Central memory CD8-positive, alpha-beta T cell (primary cell): ENCODE measurements around the gene RPL5.
A peak's percentile ranks its signal among the peaks of the same experiment; 100 is the strongest.
"Not testable (repeated sequence)": the region's sequence is repeated elsewhere in the genome, so short reads cannot be mapped to it uniquely, and the experiment has no call there.

Experiments used
- ATAC-seq: fragments of 150-1000 bp; cut with Tn5 transposase; replicated peaks from 2 replicates; pipeline ENCODE4 v1.10.0; 2022; ENCODE audit warnings: mild to moderate bottlenecking, moderate FRiP score, moderate number of reproducible peaks; ENCODE audit not compliant: poor library complexity, severe bottlenecking; ENCODE audit errors: extremely low read depth
- DNase-seq, 2 donors: peaks; one replicate each; pipeline ENCODE4 v3.0.0; 2021; ENCODE audit warnings: low spot score in 2 of 2
- H3K27ac Mint-ChIP-seq: one replicate; pipeline ENCODE4 v1.8.0; 2022; ENCODE audit warnings: low read depth, mild to moderate bottlenecking, moderate library complexity, mixed read lengths
- H3K27me3 Mint-ChIP-seq: one replicate; pipeline ENCODE4 v1.8.0; 2022; ENCODE audit warnings: mixed read lengths
- H3K36me3 Mint-ChIP-seq: one replicate; pipeline ENCODE4 v1.8.0; 2022; ENCODE audit warnings: mild to moderate bottlenecking, moderate library complexity, mixed read lengths; ENCODE audit not compliant: insufficient read depth
- H3K4me1 Mint-ChIP-seq: one replicate; pipeline ENCODE4 v1.8.0; 2022; ENCODE audit warnings: mixed read lengths
- H3K4me3 Mint-ChIP-seq: one replicate; pipeline ENCODE4 v1.8.0; 2022; ENCODE audit warnings: mild to moderate bottlenecking, moderate library complexity, mixed read lengths
- H3K9me3 Mint-ChIP-seq: one replicate; pipeline ENCODE4 v1.8.0; 2022; ENCODE audit warnings: mixed read lengths

The RPL5 gene

GRCh38 chr1:92831762-92832536 lies at the start of gene RPL5:
TSS of gene RPL5 (plus strand) at chr1:92832040. CDS start at chr1:92832115, 75 bp downstream.
- Mint-ChIP-seq H3K4me1 (peaks cover 50% of the 10 kb centered on the region), H3K36me3 (peaks cover 56% of the 10 kb centered on the region)
- peak; percentile 96 to 97 for DNase-seq

GRCh38 chr1:92783550-92783949 lies 48.3 kb upstream of the RPL5 start:
- peaks cover 59% of the 10 kb centered on the region for H3K27me3 Mint-ChIP-seq
- peak overlapping the region; percentile 75 for H3K4me3 Mint-ChIP-seq
- not testable (repeated sequence) for ATAC-seq, H3K36me3 Mint-ChIP-seq, DNase-seq, H3K9me3 Mint-ChIP-seq, H3K27ac Mint-ChIP-seq
- peaks cover 12% of the 10 kb centered on the region for H3K4me1 Mint-ChIP-seq

More at GRCh38 chr1:92831762-92832536, at the start of gene RPL5:
- Mint-ChIP-seq H3K9me3 (no peaks in the 10 kb centered on the region), H3K4me3 (peak within 1 kb of the TSS; percentile 97), H3K27me3 (no peaks in the 10 kb centered on the region), H3K27ac (peak within 1 kb of the TSS; percentile 97)
- ATAC-seq, result peak; percentile 84

GRCh38 chr1:92784021-92784638 lies 47.7 kb upstream of the RPL5 start:
- peak; percentile 43 for ATAC-seq
- H3K9me3 Mint-ChIP-seq, result no peaks in the 10 kb centered on the region
- peaks cover 12% of the 10 kb centered on the region for H3K4me1 Mint-ChIP-seq
- H3K27ac Mint-ChIP-seq, result no peak overlapping the region
- H3K27me3 Mint-ChIP-seq, result peaks cover 54% of the 10 kb centered on the region
- peak overlapping the region; percentile 75 for H3K4me3 Mint-ChIP-seq
- DNase-seq, result peak; percentile 12 to 28
- no peaks in the 10 kb centered on the region for H3K36me3 Mint-ChIP-seq

- DNase-seq (peak; percentile 18 to 44), ATAC-seq (peak; percentile 69)
- Mint-ChIP-seq H3K4me3 (peak within 1 kb of the TSS; percentile 75), H3K27me3 (peaks cover 54% of the 10 kb centered on the region), H3K9me3 (no peaks in the 10 kb centered on the region), H3K4me1 (peaks cover 12% of the 10 kb centered on the region), H3K36me3 (no peaks in the 10 kb centered on the region), H3K27ac (no peak within 1 kb of the TSS)
Measured at GRCh38 chr1:92784639-92785500, 47.0 kb upstream of the RPL5 start, which contains the start of gene EVI5. TSS of gene EVI5 (minus strand) at chr1:92785108. CDS start at chr1:92736546, 48,562 bp downstream.

GRCh38 chr1:92786111-92786901 lies 45.5 kb upstream of the RPL5 start:
- H3K27ac Mint-ChIP-seq, result no peak overlapping the region
- no peak overlapping the region for H3K4me3 Mint-ChIP-seq
- no peaks in the 10 kb centered on the region for H3K36me3 Mint-ChIP-seq
- no peak for ATAC-seq
- H3K9me3 Mint-ChIP-seq, result no peaks in the 10 kb centered on the region
- no peak for DNase-seq
- H3K4me1 Mint-ChIP-seq, result peaks cover 12% of the 10 kb centered on the region
- peaks cover 56% of the 10 kb centered on the region for H3K27me3 Mint-ChIP-seq

- Mint-ChIP-seq H3K36me3 (no peaks in the 10 kb centered on the region), H3K4me1 (no peaks in the 10 kb centered on the region), H3K27me3 (peaks cover 71% of the 10 kb centered on the region), H3K27ac (no peak overlapping the region), H3K4me3 (no peak overlapping the region), H3K9me3 (no peaks in the 10 kb centered on the region)
- ATAC-seq (no peak), DNase-seq (no peak)
Measured at GRCh38 chr1:92790081-92790480, 41.8 kb upstream of the RPL5 start.

- no peak for DNase-seq
- peaks cover 71% of the 10 kb centered on the region for H3K27me3 Mint-ChIP-seq
- H3K4me1 Mint-ChIP-seq, result no peaks in the 10 kb centered on the region
- no peaks in the 10 kb centered on the region for H3K9me3 Mint-ChIP-seq
- no peaks in the 10 kb centered on the region for H3K36me3 Mint-ChIP-seq
- ATAC-seq, result no peak
- H3K27ac Mint-ChIP-seq, result no peak overlapping the region
- no peak overlapping the region for H3K4me3 Mint-ChIP-seq
Measured at GRCh38 chr1:92790867-92791266, 41.0 kb upstream of the RPL5 start.

- Mint-ChIP-seq H3K27ac (no peak overlapping the region), H3K4me3 (no peak overlapping the region), H3K36me3 (no peaks in the 10 kb centered on the region), H3K27me3 (peaks cover 66% of the 10 kb centered on the region), H3K9me3 (no peaks in the 10 kb centered on the region), H3K4me1 (no peaks in the 10 kb centered on the region)
- no peak for ATAC-seq
- DNase-seq, result no peak
Measured at GRCh38 chr1:92791487-92792066, 40.3 kb upstream of the RPL5 start.

GRCh38 chr1:92792340-92792782 lies 39.5 kb upstream of the RPL5 start:
- Mint-ChIP-seq H3K36me3 (no peaks in the 10 kb centered on the region), H3K4me3 (no peak overlapping the region), H3K27me3 (peaks cover 61% of the 10 kb centered on the region), H3K4me1 (no peaks in the 10 kb centered on the region), H3K27ac (no peak overlapping the region), H3K9me3 (no peaks in the 10 kb centered on the region)
- ATAC-seq (no peak), DNase-seq (no peak)

- DNase-seq (no peak), ATAC-seq (no peak)
- no peak overlapping the region for H3K4me3 Mint-ChIP-seq
- no peaks in the 10 kb centered on the region for H3K36me3 Mint-ChIP-seq
- peaks cover 54% of the 10 kb centered on the region for H3K27me3 Mint-ChIP-seq
- H3K4me1 Mint-ChIP-seq, result no peaks in the 10 kb centered on the region
- H3K9me3 Mint-ChIP-seq, result no peaks in the 10 kb centered on the region
- no peak overlapping the region for H3K27ac Mint-ChIP-seq
Measured at GRCh38 chr1:92795166-92795565, 36.7 kb upstream of the RPL5 start.

- no peak for ATAC-seq
Measured at GRCh38 chr1:92797297-92797696, 34.5 kb upstream of the RPL5 start.

More at GRCh38 chr1:92797297-92797696, 34.5 kb upstream of the RPL5 start:
- Mint-ChIP-seq H3K9me3 (no peaks in the 10 kb centered on the region), H3K27ac (no peak overlapping the region), H3K36me3 (no peaks in the 10 kb centered on the region), H3K4me1 (no peaks in the 10 kb centered on the region), H3K4me3 (no peak overlapping the region), H3K27me3 (peaks cover 36% of the 10 kb centered on the region)
- no peak for DNase-seq
